ENCODE measurements around the gene FARS2. TPM values are rescaled to one million over a fixed set of nuclear protein-coding genes. Genes with fewer than 3 reads are reported as not detected.
A peak's percentile ranks its signal among the peaks of the same experiment; 100 is the strongest.

The FARS2 gene
- polyA plus RNA-seq, 1 of the 3 experiments (the other 2 are of a cell fraction): 12.5 TPM

DNA sequence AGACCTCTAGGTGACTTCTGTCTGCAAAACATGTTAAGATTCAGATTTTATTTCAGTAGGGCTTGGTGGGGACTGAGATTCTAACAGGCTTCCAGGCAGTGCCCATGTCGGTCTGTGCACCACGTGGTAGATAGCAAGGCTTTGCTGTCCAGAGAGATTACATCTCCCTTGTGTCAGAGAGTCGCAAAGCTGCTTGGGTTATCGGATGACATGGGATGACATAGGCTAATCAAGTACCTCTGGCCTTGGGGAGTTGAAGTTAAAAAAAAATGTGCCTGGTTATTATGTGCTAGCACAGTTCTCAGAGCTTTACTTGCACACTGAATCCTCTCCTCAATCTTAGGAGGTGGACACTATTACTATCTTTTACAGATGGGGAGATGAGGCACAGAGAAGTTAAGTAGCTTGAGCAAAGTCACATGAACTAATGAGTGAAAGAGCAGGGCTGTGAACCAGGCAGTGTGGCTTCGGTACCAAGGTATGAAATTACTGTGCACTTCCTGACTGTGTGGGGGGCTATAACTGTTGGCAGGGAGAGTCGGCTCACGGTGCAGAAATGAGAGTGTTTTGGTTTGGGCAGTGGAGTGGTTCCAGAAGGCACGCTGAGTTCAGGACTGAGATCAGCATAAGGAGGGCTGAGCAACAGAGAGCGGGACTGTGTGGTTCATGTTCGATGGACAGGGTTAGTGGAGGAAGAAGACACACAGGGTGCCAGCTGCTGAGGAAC is 41.1 kb downstream of the FARS2 start:
- H3K9me3 ChIP-seq: no peaks in the 10 kb centered on the region
- H3K4me3 ChIP-seq (ENCODE audit: low read depth in 2 of 2, low read length in 1 of 2): no peak overlapping the region
- H4K20me1 ChIP-seq (ENCODE audit: insufficient read depth): peaks cover 3% of the 10 kb centered on the region; the same call in 1 of the 2 replicates
- H2AFZ ChIP-seq (ENCODE audit: low read depth): no peak overlapping the region
- H3K9ac ChIP-seq: no peak overlapping the region
- H3F3A ChIP-seq (replicated peaks; ENCODE audit: insufficient read depth): no peaks in the 10 kb centered on the region
- 82% methylated on average over 10 of the region's 10 CpGs for WGBS (ENCODE audit: low lambda C conversion rate)
- TF ChIP-seq FOXJ3 (CRISPR knock-in tag; IDR thresholded peaks at IDR 0.05): no peak
- TF ChIP-seq, protein P1, sequence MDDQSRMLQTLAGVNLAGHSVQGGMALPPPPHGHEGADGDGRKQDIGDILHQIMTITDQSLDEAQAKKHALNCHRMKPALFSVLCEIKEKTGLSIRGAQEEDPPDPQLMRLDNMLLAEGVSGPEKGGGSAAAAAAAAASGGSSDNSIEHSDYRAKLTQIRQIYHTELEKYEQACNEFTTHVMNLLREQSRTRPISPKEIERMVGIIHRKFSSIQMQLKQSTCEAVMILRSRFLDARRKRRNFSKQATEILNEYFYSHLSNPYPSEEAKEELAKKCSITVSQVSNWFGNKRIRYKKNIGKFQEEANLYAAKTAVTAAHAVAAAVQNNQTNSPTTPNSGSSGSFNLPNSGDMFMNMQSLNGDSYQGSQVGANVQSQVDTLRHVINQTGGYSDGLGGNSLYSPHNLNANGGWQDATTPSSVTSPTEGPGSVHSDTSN (IDR thresholded peaks at IDR 0.05): no peak
- TF ChIP-seq FOSL2 (IDR thresholded peaks at IDR 0.05; ENCODE audit: borderline replicate concordance, low read depth): no peak
- H3K9me2 ChIP-seq: no peaks in the 10 kb centered on the region
- no peaks in the 10 kb centered on the region for H3K36me3 ChIP-seq (replicated peaks in 1 of 2; ENCODE audit: control insufficient read depth in 1 of 2, insufficient read depth in 2 of 2, low read length in 1 of 2)
- no peaks in the 10 kb centered on the region for H3K27me3 ChIP-seq (ENCODE audit: insufficient read depth)
- ChIA-PET POLR2A (no interaction called here), CTCF (interaction anchor here (0.7 to 2.1 kb wide), 3 partner anchors 10 to 16 kb away, joined by 3 to 8 read pairs (median 3); no protein-coding TSS in a partner anchor)
- H3K79me2 ChIP-seq (ENCODE audit: insufficient read depth): peaks cover 9% of the 10 kb centered on the region
- peak; percentile 12 for DNase-seq
- no peak overlapping the region for H3K4me2 ChIP-seq
- peaks cover 0 to 4% of the 10 kb centered on the region in 2 experiments; a peak in 1 of 4 replicates for H3K4me1 ChIP-seq (ENCODE audit: control insufficient read depth in 1 of 2, insufficient read depth in 2 of 2, low read depth in 1 of 2, low read length in 1 of 2)
- H3K27ac ChIP-seq (ENCODE audit: low read depth in 2 of 2, low read length in 1 of 2): no peak overlapping the region

DNA sequence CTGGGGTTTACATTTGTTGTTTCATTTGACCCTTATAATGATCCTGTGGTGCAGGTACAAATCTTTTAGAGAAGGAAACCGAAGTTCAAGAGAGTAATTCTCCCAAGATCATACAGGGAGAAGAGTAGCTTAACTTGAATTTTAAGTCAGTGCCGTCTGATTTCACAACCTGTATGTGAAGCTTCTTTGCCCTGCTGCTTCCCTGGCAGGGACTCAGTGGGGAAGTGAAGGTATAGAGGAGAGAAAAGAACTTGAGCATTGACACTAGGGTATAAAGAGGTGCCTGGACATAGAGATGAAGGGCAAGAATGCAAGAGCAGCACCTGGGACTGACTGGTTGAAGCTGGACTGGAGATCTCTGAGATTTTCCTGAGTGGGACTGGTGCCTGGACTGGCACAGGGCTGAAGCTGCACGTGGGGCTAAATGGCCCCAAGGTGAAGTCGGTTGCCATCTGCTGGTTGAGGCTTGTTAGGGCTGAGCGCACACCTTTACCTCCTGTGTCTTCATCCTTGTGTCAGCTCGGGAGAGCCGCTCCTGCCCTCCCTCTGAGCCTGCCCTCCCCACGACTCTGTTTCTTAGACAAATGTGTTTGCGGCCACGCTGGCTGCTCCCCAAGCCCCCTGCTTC is 41.8 kb downstream of the FARS2 start:
- H3K9me2 ChIP-seq: no peaks in the 10 kb centered on the region
- no peak overlapping the region for H2AFZ ChIP-seq (ENCODE audit: low read depth)
- no peak overlapping the region for H3K4me2 ChIP-seq
- DNase-seq: no peak
- no peaks in the 10 kb centered on the region for H3K36me3 ChIP-seq (replicated peaks in 1 of 2; ENCODE audit: control insufficient read depth in 1 of 2, insufficient read depth in 2 of 2, low read length in 1 of 2)
- TF ChIP-seq MXI1 (IDR thresholded peaks at IDR 0.05; ENCODE audit: low read depth, low read length) (no peak), MEF2A (IDR thresholded peaks at IDR 0.05; ENCODE audit: borderline replicate concordance, low read depth) (no peak), EP300 (IDR thresholded peaks at IDR 0.05; ENCODE audit: borderline replicate concordance in 1 of 2, low read depth in 1 of 2, low read length in 1 of 2) (no peak), SIN3A (IDR thresholded peaks at IDR 0.05; ENCODE audit: borderline replicate concordance, low read depth, low read length) (no peak), NFIC (IDR thresholded peaks at IDR 0.05; ENCODE audit: borderline replicate concordance) (no peak), SMC3 (IDR thresholded peaks at IDR 0.05; ENCODE audit: low read depth, low read length) (no peak), CHD2 (IDR thresholded peaks at IDR 0.05; ENCODE audit: low read length, partially characterized antibody) (no peak), TAF1 (IDR thresholded peaks at IDR 0.05; ENCODE audit: borderline replicate concordance, low read depth, low read length) (no peak), FOSL2 (IDR thresholded peaks at IDR 0.05; ENCODE audit: borderline replicate concordance, low read depth) (no peak), EZH2phosphoT487 (IDR thresholded peaks at IDR 0.05; ENCODE audit: borderline replicate concordance, low read depth) (no peak)
- TF ChIP-seq, protein P2, sequence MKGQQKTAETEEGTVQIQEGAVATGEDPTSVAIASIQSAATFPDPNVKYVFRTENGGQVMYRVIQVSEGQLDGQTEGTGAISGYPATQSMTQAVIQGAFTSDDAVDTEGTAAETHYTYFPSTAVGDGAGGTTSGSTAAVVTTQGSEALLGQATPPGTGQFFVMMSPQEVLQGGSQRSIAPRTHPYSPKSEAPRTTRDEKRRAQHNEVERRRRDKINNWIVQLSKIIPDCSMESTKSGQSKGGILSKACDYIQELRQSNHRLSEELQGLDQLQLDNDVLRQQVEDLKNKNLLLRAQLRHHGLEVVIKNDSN (IDR thresholded peaks at IDR 0.05; ENCODE audit: borderline replicate concordance, low read depth): no peak
- TF ChIP-seq, protein P3, sequence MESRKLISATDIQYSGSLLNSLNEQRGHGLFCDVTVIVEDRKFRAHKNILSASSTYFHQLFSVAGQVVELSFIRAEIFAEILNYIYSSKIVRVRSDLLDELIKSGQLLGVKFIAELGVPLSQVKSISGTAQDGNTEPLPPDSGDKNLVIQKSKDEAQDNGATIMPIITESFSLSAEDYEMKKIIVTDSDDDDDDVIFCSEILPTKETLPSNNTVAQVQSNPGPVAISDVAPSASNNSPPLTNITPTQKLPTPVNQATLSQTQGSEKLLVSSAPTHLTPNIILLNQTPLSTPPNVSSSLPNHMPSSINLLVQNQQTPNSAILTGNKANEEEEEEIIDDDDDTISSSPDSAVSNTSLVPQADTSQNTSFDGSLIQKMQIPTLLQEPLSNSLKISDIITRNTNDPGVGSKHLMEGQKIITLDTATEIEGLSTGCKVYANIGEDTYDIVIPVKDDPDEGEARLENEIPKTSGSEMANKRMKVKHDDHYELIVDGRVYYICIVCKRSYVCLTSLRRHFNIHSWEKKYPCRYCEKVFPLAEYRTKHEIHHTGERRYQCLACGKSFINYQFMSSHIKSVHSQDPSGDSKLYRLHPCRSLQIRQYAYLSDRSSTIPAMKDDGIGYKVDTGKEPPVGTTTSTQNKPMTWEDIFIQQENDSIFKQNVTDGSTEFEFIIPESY (IDR thresholded peaks at IDR 0.05; ENCODE audit: borderline replicate concordance, low read depth): no peak
- TF ChIP-seq, protein P4, sequence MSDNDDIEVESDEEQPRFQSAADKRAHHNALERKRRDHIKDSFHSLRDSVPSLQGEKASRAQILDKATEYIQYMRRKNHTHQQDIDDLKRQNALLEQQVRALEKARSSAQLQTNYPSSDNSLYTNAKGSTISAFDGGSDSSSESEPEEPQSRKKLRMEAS (IDR thresholded peaks at IDR 0.05; ENCODE audit: low read depth): no peak
- no peaks in the 10 kb centered on the region for H3F3A ChIP-seq (replicated peaks; ENCODE audit: insufficient read depth)
- peaks cover 3% of the 10 kb centered on the region; the same call in 1 of the 2 replicates for H4K20me1 ChIP-seq (ENCODE audit: insufficient read depth)
- no peaks in the 10 kb centered on the region for H3K9me3 ChIP-seq
- ChIA-PET CTCF (interaction anchor here (1.1 to 2.1 kb wide), 2 partner anchors 10 to 14 kb away, joined by 3 to 8 read pairs; no protein-coding TSS in a partner anchor), POLR2A (no interaction called here)
- no peak overlapping the region for H3K4me3 ChIP-seq (ENCODE audit: low read depth in 2 of 2, low read length in 1 of 2)
- H3K27ac ChIP-seq (ENCODE audit: low read depth in 2 of 2, low read length in 1 of 2): no peak overlapping the region
- no peak overlapping the region for H3K9ac ChIP-seq
- H3K4me1 ChIP-seq (ENCODE audit: control insufficient read depth in 1 of 2, insufficient read depth in 2 of 2, low read depth in 1 of 2, low read length in 1 of 2): peaks cover 0 to 4% of the 10 kb centered on the region in 2 experiments; a peak in 1 of 4 replicates
- H3K79me2 ChIP-seq (ENCODE audit: insufficient read depth): peaks cover 9% of the 10 kb centered on the region
- no peaks in the 10 kb centered on the region for H3K27me3 ChIP-seq (ENCODE audit: insufficient read depth)
- 96% methylated on average over 8 of the region's 10 CpGs for WGBS (ENCODE audit: low lambda C conversion rate)
